SH-SY5Y (cell line): ENCODE results near the gene ZBTB49.

Experiments
- GATA2 ChIP-seq: IDR thresholded peaks from 2 replicates; pipeline ENCODE4 v1.6.1; 2011; ENCODE audit warnings: mild to moderate bottlenecking, low read depth, low read length
- GATA3 ChIP-seq: IDR thresholded peaks from 2 replicates; pipeline ENCODE4 v1.6.1; 2011; ENCODE audit warnings: low read depth, mild to moderate bottlenecking, low read length, moderate library complexity

GRCh38 chr4:4368809-4369580 is 78.9 kb downstream of the ZBTB49 start:
- no peak for TF ChIP-seq GATA3
- no peak for TF ChIP-seq GATA2
